Sigmoid colon (tissue), 7 donors: ENCODE data around the gene STXBP5. TPM values are rescaled to one million over a fixed set of nuclear protein-coding genes. Genes with fewer than 3 reads are reported as not detected.

Experiments
- DNase-seq: peaks from one replicate; pipeline ENCODE4 v3.0.0-alpha.2; 2019
- H3K27ac ChIP-seq, 4 donors: fragments of 200-600 bp; sonication (generic); one replicate each; pipeline ENCODE4 v1.5.1; 2016 to 2019; ENCODE audit warnings: mild to moderate bottlenecking in 1 of 4
- H3K27me3 ChIP-seq, 3 donors: fragments of 200-600 bp; sonication (generic); one replicate each; pipeline ENCODE4 v1.5.1; 2019; ENCODE audit warnings: mild to moderate bottlenecking in 1 of 3
- H3K36me3 ChIP-seq, 4 donors: fragments of 200-600 bp; sonication (generic); one replicate each; pipeline ENCODE4 v1.5.1; 2016 to 2019
- H3K4me1 ChIP-seq, 4 donors: fragments of 200-600 bp; sonication (generic); one replicate each; pipeline ENCODE4 v1.5.1; 2017 to 2019
- H3K4me3 ChIP-seq, 4 donors: fragments of 200-600 bp; sonication (generic); one replicate each; pipeline ENCODE4 v1.5.1; 2017 to 2019; ENCODE audit warnings: mild to moderate bottlenecking in 2 of 4, moderate library complexity in 1 of 4
- H3K9me3 ChIP-seq, 4 donors: fragments of 200-600 bp in 3 of 4; sonication (generic) in 3 of 4; one replicate each; pipeline versions ENCODE4 v1.5.1 to v1.6.1; 2013 to 2019
- EP300 ChIP-seq, 4 donors: sonication (generic); formaldehyde crosslinking; IDR thresholded peaks; one replicate each; pipeline ENCODE4 v1.6.1; 2017; ENCODE audit warnings: antibody characterized with exemption in 4 of 4
- POLR2A ChIP-seq, 2 donors: fragments of 450-650 bp; IDR thresholded peaks; one replicate each; pipeline ENCODE4 v1.6.1; 2016; ENCODE audit warnings: antibody characterized with exemption in 2 of 2, mild to moderate bottlenecking in 2 of 2, moderate library complexity in 2 of 2
- POLR2AphosphoS5 ChIP-seq, 4 donors: sonication (generic); formaldehyde crosslinking; IDR thresholded peaks; one replicate each; pipeline ENCODE4 v1.6.1; 2017; ENCODE audit warnings: antibody characterized with exemption in 4 of 4
- WGBS, 2 donors: extraction: QIAGEN DNeasy Blood & Tissue Kit; methylation state at CpG; one replicate each; pipeline ENCODE4 v1.1.7; 2013; 5-methylcytosine and 5-hydroxymethylcytosine counted together
- intact Hi-C: fragments of 100-400 bp; cut with DNase I; formaldehyde crosslinking; loops from one replicate; pipeline ENCODE4 v1.15.1; 2023
- polyA plus RNA-seq, 3 donors: library from polyadenylated mRNA; stranded (reverse); fragments of 200-250 nt; gene quantifications; one replicate each; pipeline ENCODE4 v1.2.3, GENCODE V29; 2013
- total RNA-seq, 4 donors: library from RNA; depleted of rRNA; stranded (reverse); fragments of >200 nt; gene quantifications; one replicate each; pipeline ENCODE4 v1.1.0, GENCODE V29; 2016
- TF ChIP-seq, protein P1 (sequence below), 4 experiments: fragments of 450-650 bp in 3 of 4; fragments of 200-600 bp in 1 of 4; IDR thresholded peaks; one replicate each; pipeline ENCODE4 v1.5.1; 2016 to 2019; ENCODE audit warnings: antibody characterized with exemption in 4 of 4, mild to moderate bottlenecking in 3 of 4, moderate library complexity in 2 of 4
- donor health status: healthy with polysubstance abuse.
- donor health status: Bipolar disorder and iron deficiency.
- donor health status: healthy.

The STXBP5 gene
- total and polyA plus RNA-seq, 7 donors = 16.0 to 34.3 (median 24.2) TPM

DNA sequence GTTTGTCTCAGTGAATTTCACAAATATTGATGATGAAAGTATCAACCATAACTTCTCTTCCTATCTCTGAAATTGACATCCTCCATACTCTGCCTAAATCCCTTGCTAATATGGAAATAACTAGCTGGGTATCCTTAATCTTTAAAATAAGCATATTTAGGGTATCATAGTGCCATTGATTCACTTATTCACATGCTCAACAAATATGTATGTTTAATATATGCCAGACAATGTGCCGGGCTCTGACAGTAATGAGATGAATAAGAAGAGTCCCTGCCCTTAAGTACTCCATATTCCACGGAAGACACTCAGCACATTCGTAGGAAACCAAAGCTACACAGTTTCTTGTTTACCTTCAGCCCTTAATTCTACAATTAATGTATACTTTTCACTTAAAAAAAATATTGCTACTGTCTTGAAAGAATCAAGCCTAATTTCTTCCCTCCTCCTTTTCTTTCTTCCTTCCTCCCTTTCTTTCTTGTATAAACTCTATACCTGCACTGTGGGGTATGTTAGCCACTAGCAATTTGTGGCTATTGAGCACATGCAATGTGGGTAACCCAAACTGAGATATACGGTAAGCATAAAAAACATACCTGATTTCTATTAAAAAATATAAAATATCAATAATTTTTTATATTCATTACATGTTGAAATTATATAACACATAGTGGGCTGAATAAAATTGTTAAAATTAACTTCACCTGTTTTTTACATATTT, 42.8 kb upstream of the STXBP5 start:
- Histone ChIP-seq H3K4me1 (no peaks in the 10 kb centered on the region), H3K27me3 (no peaks in the 10 kb centered on the region), H3K4me3 (no peak overlapping the region), H3K27ac (no peak overlapping the region), H3K36me3 (no peaks in the 10 kb centered on the region), H3K9me3 (no peaks in the 10 kb centered on the region)
- TF ChIP-seq, protein P1, sequence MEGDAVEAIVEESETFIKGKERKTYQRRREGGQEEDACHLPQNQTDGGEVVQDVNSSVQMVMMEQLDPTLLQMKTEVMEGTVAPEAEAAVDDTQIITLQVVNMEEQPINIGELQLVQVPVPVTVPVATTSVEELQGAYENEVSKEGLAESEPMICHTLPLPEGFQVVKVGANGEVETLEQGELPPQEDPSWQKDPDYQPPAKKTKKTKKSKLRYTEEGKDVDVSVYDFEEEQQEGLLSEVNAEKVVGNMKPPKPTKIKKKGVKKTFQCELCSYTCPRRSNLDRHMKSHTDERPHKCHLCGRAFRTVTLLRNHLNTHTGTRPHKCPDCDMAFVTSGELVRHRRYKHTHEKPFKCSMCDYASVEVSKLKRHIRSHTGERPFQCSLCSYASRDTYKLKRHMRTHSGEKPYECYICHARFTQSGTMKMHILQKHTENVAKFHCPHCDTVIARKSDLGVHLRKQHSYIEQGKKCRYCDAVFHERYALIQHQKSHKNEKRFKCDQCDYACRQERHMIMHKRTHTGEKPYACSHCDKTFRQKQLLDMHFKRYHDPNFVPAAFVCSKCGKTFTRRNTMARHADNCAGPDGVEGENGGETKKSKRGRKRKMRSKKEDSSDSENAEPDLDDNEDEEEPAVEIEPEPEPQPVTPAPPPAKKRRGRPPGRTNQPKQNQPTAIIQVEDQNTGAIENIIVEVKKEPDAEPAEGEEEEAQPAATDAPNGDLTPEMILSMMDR (IDR thresholded peaks at IDR 0.05) = no peak
- TF ChIP-seq POLR2AphosphoS5 (IDR thresholded peaks at IDR 0.05) = no peak
- TF ChIP-seq EP300 (IDR thresholded peaks at IDR 0.05) = no peak
- no peak for TF ChIP-seq POLR2A (IDR thresholded peaks at IDR 0.05)
- intact Hi-C loops = no loop called here
- 89 to 92% methylated on average over 4 of the region's 4 CpGs for whole genome bisulfite sequencing, 2 donors
- no peak for DNase-seq

DNA sequence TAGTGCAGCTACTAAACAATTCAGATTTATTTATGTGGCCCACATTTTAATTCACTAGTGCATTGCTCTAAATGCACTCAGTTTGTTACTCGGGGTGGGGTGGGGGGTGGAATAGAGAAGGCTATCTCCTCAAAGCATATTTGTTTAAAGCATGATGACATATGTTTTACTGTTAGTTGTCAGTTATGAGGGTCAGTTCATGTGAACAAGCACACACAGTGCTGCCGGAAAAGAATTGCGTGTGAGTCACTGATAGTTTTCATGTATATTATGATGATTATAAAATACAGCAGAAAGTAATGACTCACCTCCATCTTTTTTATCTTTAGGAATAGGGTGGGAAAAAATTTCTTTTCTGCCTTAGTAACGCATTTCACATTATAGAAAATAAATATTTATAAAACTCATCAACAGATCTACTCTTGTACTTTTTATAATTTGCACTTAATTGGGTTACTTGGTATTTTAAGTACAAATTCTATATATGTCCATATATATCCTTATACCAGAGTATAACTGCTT, 42.2 kb upstream of the STXBP5 start:
- no peaks in the 10 kb centered on the region for H3K36me3 ChIP-seq
- TF ChIP-seq POLR2AphosphoS5 (IDR thresholded peaks at IDR 0.05) (no peak), EP300 (IDR thresholded peaks at IDR 0.05) (no peak), POLR2A (IDR thresholded peaks at IDR 0.05) (no peak)
- TF ChIP-seq, protein P1 (IDR thresholded peaks at IDR 0.05) = no peak
- H3K27me3 ChIP-seq = no peaks in the 10 kb centered on the region
- no peaks in the 10 kb centered on the region for H3K4me1 ChIP-seq
- DNase-seq = no peak
- intact Hi-C loops = no loop called here
- H3K9me3 ChIP-seq = no peaks in the 10 kb centered on the region
- no peak overlapping the region for H3K27ac ChIP-seq
- WGBS, 2 donors = 14 to 51% methylated on average over 4 of the region's 4 CpGs
- H3K4me3 ChIP-seq = no peak overlapping the region

DNA sequence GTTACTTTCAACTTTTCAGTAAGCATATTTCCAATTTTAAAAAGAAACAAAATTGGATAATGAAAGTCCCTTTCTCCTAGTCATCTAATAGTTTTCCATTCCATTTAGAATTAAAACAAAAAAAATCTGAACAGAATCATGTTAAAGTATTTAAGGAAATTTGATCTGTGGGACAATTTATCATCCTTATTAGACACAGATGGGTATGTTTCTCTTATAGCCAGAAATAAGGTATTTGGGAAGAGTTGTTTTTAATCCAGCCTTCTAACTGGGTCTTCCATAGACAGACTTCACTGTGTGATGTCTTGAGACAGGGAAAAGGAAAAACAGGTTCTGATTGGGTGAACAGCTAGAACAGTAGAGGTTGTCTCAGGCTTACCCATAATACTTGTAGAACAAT, 39.5 kb upstream of the STXBP5 start:
- Histone ChIP-seq H3K4me1 (no peaks in the 10 kb centered on the region), H3K27ac (no peak overlapping the region), H3K9me3 (no peaks in the 10 kb centered on the region), H3K36me3 (no peaks in the 10 kb centered on the region), H3K4me3 (no peak overlapping the region), H3K27me3 (no peaks in the 10 kb centered on the region)
- no peak for DNase-seq
- intact Hi-C loops = no loop called here
- TF ChIP-seq POLR2AphosphoS5 (IDR thresholded peaks at IDR 0.05) = no peak

GRCh38 chr6:147166360-147166944, 37.8 kb upstream of the STXBP5 start:
- WGBS, 2 donors = 57 to 81% methylated on average over 2 of the region's 2 CpGs
- Histone ChIP-seq H3K4me3 (no peak overlapping the region), H3K9me3 (no peaks in the 10 kb centered on the region), H3K4me1 (no peaks in the 10 kb centered on the region), H3K36me3 (no peaks in the 10 kb centered on the region), H3K27me3 (no peaks in the 10 kb centered on the region), H3K27ac (no peak overlapping the region)
- DNase-seq = no peak
- TF ChIP-seq POLR2AphosphoS5 (IDR thresholded peaks at IDR 0.05) (no peak), EP300 (IDR thresholded peaks at IDR 0.05) (no peak), POLR2A (IDR thresholded peaks at IDR 0.05) (no peak)
- TF ChIP-seq, protein P1 (IDR thresholded peaks at IDR 0.05) = no peak
- intact Hi-C loops = no loop called here

DNA sequence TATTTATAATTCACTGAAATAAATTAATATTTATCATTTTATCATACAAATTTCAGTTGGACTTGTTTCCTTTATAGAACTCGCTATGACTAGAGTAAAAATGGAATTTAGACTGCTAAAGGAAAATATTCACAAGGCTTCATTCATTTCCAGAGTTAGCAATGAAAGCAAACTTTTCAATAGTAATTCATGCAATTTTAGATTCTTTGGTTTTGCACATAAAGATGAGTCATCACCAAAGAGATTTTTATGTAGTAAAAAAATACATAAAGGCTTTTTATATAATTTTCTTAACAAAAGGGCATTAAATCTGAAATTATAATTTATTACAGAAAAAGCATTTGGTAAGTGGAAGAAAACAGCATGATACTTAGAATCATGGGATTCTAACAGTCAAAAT, 37.2 kb upstream of the STXBP5 start:
- Histone ChIP-seq H3K4me3 (no peak overlapping the region), H3K9me3 (no peaks in the 10 kb centered on the region), H3K27ac (no peak overlapping the region), H3K36me3 (no peaks in the 10 kb centered on the region), H3K27me3 (no peaks in the 10 kb centered on the region), H3K4me1 (no peaks in the 10 kb centered on the region)
- TF ChIP-seq POLR2AphosphoS5 (IDR thresholded peaks at IDR 0.05) (no peak), POLR2A (IDR thresholded peaks at IDR 0.05) (no peak), EP300 (IDR thresholded peaks at IDR 0.05) (no peak)
- TF ChIP-seq, protein P1 (IDR thresholded peaks at IDR 0.05) = no peak
- no peak for DNase-seq
- 86 to 92% methylated on average over 1 of the region's 1 CpG for WGBS, 2 donors
- intact Hi-C loops = no loop called here
